GM23338 (cell line): ENCODE data around the gene JARID2. TPM values are rescaled to one million over a fixed set of nuclear protein-coding genes. Genes with fewer than 3 reads are reported as not detected.

Experiments used
- ATAC-seq: fragments of 200-7000 bp; cut with Tn5 transposase; 3 replicates; pipeline ENCODE4 v1.9.1; 2020
- DNase-seq: peaks from one replicate; pipeline ENCODE4 v3.0.0-alpha.2; 2015; ENCODE audit warnings: low spot score
- H2AFZ ChIP-seq: fragments of 200-600 bp; sonication (generic); 2 replicates; pipeline ENCODE4 v1.8.0; 2016; ENCODE audit warnings: antibody characterized with exemption, mild to moderate bottlenecking, moderate library complexity
- H3F3A ChIP-seq: fragments of 200-600 bp; sonication (generic); replicated peaks from 2 replicates; pipeline ENCODE4 v1.8.0; 2017; ENCODE audit warnings: antibody characterized with exemption, mixed run types, low read depth
- H3K27ac ChIP-seq: fragments of 200-600 bp; sonication (generic); 2 replicates; pipeline ENCODE4 v1.6.1; 2016; ENCODE audit warnings: low read depth
- H3K27me3 ChIP-seq: fragments of 200-600 bp; sonication (generic); 2 replicates; pipeline ENCODE4 v1.8.0; 2016; ENCODE audit warnings: mild to moderate bottlenecking, mixed run types, moderate library complexity; ENCODE audit not compliant: insufficient read depth
- H3K36me3 ChIP-seq: fragments of 200-600 bp; sonication (generic); 2 replicates; pipeline ENCODE4 v1.8.0; 2016; ENCODE audit warnings: mild to moderate bottlenecking; ENCODE audit not compliant: insufficient read depth
- H3K4me1 ChIP-seq: fragments of 200-600 bp; sonication (generic); 2 replicates; pipeline ENCODE4 v1.8.0; 2016; ENCODE audit warnings: mild to moderate bottlenecking, moderate library complexity; ENCODE audit not compliant: insufficient read depth
- H3K4me2 ChIP-seq: fragments of 200-600 bp; sonication (generic); 2 replicates; pipeline ENCODE4 v1.7.1; 2017; ENCODE audit warnings: mixed run types
- H3K4me3 ChIP-seq: fragments of 200-600 bp; sonication (generic); 2 replicates; pipeline ENCODE4 v1.6.1; 2016; ENCODE audit warnings: mixed run types
- H3K79me2 ChIP-seq: fragments of 200-600 bp; sonication (generic); replicated peaks from 2 replicates; pipeline ENCODE4 v1.8.0; 2017; ENCODE audit warnings: mild to moderate bottlenecking; ENCODE audit not compliant: insufficient read depth
- H3K9me2 ChIP-seq: fragments of 200-600 bp; sonication (generic); 2 replicates; pipeline ENCODE4 v1.8.0; 2017; ENCODE audit not compliant: insufficient read depth
- H4K20me1 ChIP-seq: fragments of 200-600 bp; sonication (generic); replicated peaks from 2 replicates; pipeline ENCODE4 v1.8.0; 2017; ENCODE audit warnings: mild to moderate bottlenecking; ENCODE audit not compliant: insufficient read depth
- H3K27ac Mint-ChIP-seq: 2 replicates; pipeline ENCODE4 v1.8.0; 2020; ENCODE audit warnings: inconsistent platforms, mild to moderate bottlenecking, moderate library complexity, mixed read lengths
- H3K27me3 Mint-ChIP-seq: 3 replicates; pipeline ENCODE4 v1.8.0; 2022; ENCODE audit warnings: low read depth, mild to moderate bottlenecking, moderate library complexity, mixed read lengths, inconsistent platforms; ENCODE audit not compliant: insufficient read depth, poor library complexity
- H3K36me3 Mint-ChIP-seq: 3 replicates; pipeline ENCODE4 v1.8.0; 2021; ENCODE audit warnings: low read depth, mild to moderate bottlenecking, inconsistent platforms, moderate library complexity, mixed read lengths
- H3K4me1 Mint-ChIP-seq: 3 replicates; pipeline ENCODE4 v1.8.0; 2020; ENCODE audit warnings: mild to moderate bottlenecking, inconsistent platforms, mixed read lengths
- H3K4me3 Mint-ChIP-seq: 3 replicates; pipeline ENCODE4 v1.8.0; 2021; ENCODE audit warnings: moderate library complexity, mild to moderate bottlenecking, inconsistent platforms, mixed read lengths
- H3K9me3 Mint-ChIP-seq: 3 replicates; pipeline ENCODE4 v1.8.0; 2020; ENCODE audit warnings: moderate library complexity, mild to moderate bottlenecking, inconsistent platforms, mixed read lengths
- CTCF ChIP-seq, 2 experiments: fragments of 200-600 bp in 1 of 2; sonication (generic) in 1 of 2; conservative IDR thresholded peaks; 2 replicates each; pipeline versions ENCODE4 v1.5.1 to v1.6.1; 2016 to 2017; ENCODE audit warnings: antibody characterized with exemption in 2 of 2, low read depth in 2 of 2, mild to moderate bottlenecking in 2 of 2, moderate library complexity in 1 of 2
- ETS1 ChIP-seq: IDR thresholded peaks from 2 replicates; pipeline ENCODE4 v1.6.1; 2016; ENCODE audit warnings: antibody characterized with exemption
- EZH2 ChIP-seq: fragments of 200-600 bp; sonication (generic); IDR thresholded peaks from one replicate; pipeline ENCODE4 v1.8.0; 2017; ENCODE audit warnings: antibody characterized with exemption, mild to moderate bottlenecking, low read depth; ENCODE audit not compliant: unreplicated experiment
- NANOG ChIP-seq: IDR thresholded peaks from 2 replicates; pipeline ENCODE4 v1.6.1; 2016; ENCODE audit warnings: antibody characterized with exemption, borderline replicate concordance
- STAT1 ChIP-seq: IDR thresholded peaks from one replicate; pipeline ENCODE4 v1.6.1; 2016; ENCODE audit warnings: antibody characterized with exemption; ENCODE audit not compliant: unreplicated experiment
- ZNF331 ChIP-seq: fragments of 250-450 bp; sonication (Bioruptor Pico); IDR thresholded peaks from 2 replicates; pipeline ENCODE4 v1.5.0; 2020; ENCODE audit warnings: low read depth, mild to moderate bottlenecking, moderate library complexity
- polyA plus RNA-seq: library from polyadenylated mRNA; unstranded; fragments of >200 nt; fragmentation: Nextera tagmentation; extraction: Ambion mirVana; gene quantifications from 2 replicates; pipeline ENCODE4 v1.2.1, GENCODE V29; 2016
- total RNA-seq: library from RNA; depleted of rRNA; stranded (reverse); fragments of >200 nt; shearing (Covaris generic); gene quantifications from 2 replicates; pipeline ENCODE4 v1.2.3, GENCODE V29; 2014
- TF ChIP-seq, protein P1 (sequence below): IDR thresholded peaks from one replicate; pipeline ENCODE4 v1.6.1; 2018; ENCODE audit warnings: antibody characterized with exemption; ENCODE audit not compliant: unreplicated experiment

Gene JARID2
- total and polyA plus RNA-seq, 2 experiments from 2014 or later = 92.8 to 196 TPM

DNA sequence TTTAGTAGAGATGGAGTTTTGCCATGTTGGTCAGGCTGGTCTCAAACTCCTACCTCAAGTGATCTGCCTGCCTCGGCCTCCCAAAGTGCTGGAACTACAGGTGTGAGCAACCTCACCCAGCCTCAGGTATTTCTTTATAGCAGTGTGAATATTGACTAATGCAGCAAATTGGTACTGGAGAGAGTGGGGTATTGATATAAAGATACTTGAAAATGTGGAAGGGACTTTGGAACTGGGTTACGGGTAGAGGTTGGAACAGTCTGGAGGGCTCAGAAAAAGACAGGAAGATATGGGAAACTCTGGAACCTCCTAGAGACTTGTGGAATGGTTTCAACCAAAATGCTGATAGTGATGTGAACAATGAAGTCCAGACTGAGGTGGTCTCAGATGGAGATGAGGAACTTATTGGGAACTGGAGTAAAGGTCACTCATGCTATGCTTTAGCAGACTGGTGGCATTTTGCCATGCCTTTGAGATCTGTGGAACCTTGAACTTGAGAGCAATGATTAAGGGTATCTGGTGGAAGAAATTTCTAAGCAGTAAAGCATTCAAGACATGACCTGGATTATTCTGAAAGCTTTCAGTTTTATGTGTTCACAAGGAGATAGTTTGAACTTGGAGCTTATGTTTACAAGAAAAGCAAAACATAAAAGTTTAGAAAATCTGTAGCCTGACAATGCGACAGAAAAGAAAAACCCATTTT lies 289.8 kb downstream of the JARID2 start (continued):
- TF ChIP-seq, protein P1, sequence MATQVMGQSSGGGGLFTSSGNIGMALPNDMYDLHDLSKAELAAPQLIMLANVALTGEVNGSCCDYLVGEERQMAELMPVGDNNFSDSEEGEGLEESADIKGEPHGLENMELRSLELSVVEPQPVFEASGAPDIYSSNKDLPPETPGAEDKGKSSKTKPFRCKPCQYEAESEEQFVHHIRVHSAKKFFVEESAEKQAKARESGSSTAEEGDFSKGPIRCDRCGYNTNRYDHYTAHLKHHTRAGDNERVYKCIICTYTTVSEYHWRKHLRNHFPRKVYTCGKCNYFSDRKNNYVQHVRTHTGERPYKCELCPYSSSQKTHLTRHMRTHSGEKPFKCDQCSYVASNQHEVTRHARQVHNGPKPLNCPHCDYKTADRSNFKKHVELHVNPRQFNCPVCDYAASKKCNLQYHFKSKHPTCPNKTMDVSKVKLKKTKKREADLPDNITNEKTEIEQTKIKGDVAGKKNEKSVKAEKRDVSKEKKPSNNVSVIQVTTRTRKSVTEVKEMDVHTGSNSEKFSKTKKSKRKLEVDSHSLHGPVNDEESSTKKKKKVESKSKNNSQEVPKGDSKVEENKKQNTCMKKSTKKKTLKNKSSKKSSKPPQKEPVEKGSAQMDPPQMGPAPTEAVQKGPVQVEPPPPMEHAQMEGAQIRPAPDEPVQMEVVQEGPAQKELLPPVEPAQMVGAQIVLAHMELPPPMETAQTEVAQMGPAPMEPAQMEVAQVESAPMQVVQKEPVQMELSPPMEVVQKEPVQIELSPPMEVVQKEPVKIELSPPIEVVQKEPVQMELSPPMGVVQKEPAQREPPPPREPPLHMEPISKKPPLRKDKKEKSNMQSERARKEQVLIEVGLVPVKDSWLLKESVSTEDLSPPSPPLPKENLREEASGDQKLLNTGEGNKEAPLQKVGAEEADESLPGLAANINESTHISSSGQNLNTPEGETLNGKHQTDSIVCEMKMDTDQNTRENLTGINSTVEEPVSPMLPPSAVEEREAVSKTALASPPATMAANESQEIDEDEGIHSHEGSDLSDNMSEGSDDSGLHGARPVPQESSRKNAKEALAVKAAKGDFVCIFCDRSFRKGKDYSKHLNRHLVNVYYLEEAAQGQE = no peak
- TF ChIP-seq STAT1 = no peak

- peaks cover 3% of the 10 kb centered on the region; the same call in 1 of the 2 replicates for H4K20me1 ChIP-seq
- Mint-ChIP-seq H3K36me3 (peaks cover 13% of the 10 kb centered on the region; the same call in 2 of the 3 replicates), H3K27ac (no peak overlapping the region), H3K9me3 (peaks cover 12% of the 10 kb centered on the region; the same call in 2 of the 3 replicates), H3K27me3 (peaks cover 5% of the 10 kb centered on the region), H3K4me3 (no peak overlapping the region), H3K4me1 (no peaks in the 10 kb centered on the region)
- no peaks in the 10 kb centered on the region for H3K79me2 ChIP-seq
- H3K27me3 ChIP-seq = no peaks in the 10 kb centered on the region
- no peaks in the 10 kb centered on the region for H3K9me2 ChIP-seq
- no peaks in the 10 kb centered on the region for H3K36me3 ChIP-seq
- no peak overlapping the region for H3K27ac ChIP-seq
- H3K4me1 ChIP-seq = no peaks in the 10 kb centered on the region
- DNase-seq (no peak), ATAC-seq (no peak)
- no peaks in the 10 kb centered on the region for H3F3A ChIP-seq
- TF ChIP-seq CTCF (conservative IDR thresholded peaks at IDR 0.05; ENCODE audit: low read depth in 2 of 2) (no peak), NANOG (no peak)
- H2AFZ ChIP-seq = no peak overlapping the region
- H3K4me3 ChIP-seq = no peak overlapping the region
- H3K4me2 ChIP-seq = no peak overlapping the region
These were observed 290.5 kb downstream of the JARID2 start for GRCh38 chr6:15536198-15536955.

DNA sequence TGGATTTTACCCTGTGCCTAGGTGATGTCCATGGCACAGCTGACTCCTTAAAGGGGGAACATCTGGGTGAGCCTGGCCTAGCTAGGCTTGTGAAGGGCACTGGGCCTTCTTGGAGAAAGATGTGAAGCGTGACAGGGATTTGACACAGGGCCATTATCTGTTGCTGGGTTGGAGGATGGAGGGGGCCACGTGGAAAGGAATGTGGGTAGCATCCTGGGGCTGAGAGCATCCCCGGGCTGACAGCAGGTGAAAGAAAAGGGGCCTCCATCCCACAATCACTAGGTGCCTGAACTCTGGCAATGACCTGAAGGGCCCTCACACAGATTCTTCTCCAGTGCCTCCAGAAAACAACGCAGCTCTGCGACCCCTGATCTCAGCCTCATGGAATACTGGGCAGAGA lies 292.2 kb downstream of the JARID2 start:
- Mint-ChIP-seq H3K4me3 (no peak overlapping the region), H3K36me3 (peaks cover 10% of the 10 kb centered on the region; the same call in 2 of the 3 replicates), H3K27ac (no peak overlapping the region), H3K4me1 (no peaks in the 10 kb centered on the region), H3K27me3 (peaks cover 3% of the 10 kb centered on the region), H3K9me3 (peaks cover 12% of the 10 kb centered on the region; the same call in 2 of the 3 replicates)
- Histone ChIP-seq H3K79me2 (no peaks in the 10 kb centered on the region), H3K36me3 (no peaks in the 10 kb centered on the region), H3K4me2 (no peak overlapping the region), H3K9me2 (no peaks in the 10 kb centered on the region; the same call in 1 of the 2 replicates), H2AFZ (no peak overlapping the region), H4K20me1 (peaks cover 3% of the 10 kb centered on the region; the same call in 1 of the 2 replicates), H3K27ac (no peak overlapping the region), H3K27me3 (no peaks in the 10 kb centered on the region), H3K4me3 (no peak overlapping the region), H3K4me1 (no peaks in the 10 kb centered on the region), H3F3A (no peaks in the 10 kb centered on the region)
- no peak for ATAC-seq
- DNase-seq = no peak
- TF ChIP-seq, protein P1 = no peak
- TF ChIP-seq NANOG (no peak), ZNF331 (no peak), ETS1 (no peak), EZH2 (no peak), STAT1 (no peak)
